Ectodermal cell (in vitro differentiated cells): Measurements from ENCODE around the gene HYCC1.
"Not testable (repeated sequence)": the region's sequence is repeated elsewhere in the genome, so short reads cannot be mapped to it uniquely, and the experiment has no call there.

Source experiments
- H3K27ac ChIP-seq: 2 replicates; pipeline ENCODE4 v1.7.0; 2013; ENCODE audit warnings: mild to moderate bottlenecking, low read depth, low read length; ENCODE audit not compliant: insufficient read depth, poor library complexity, severe bottlenecking
- H3K27me3 ChIP-seq: 2 replicates; pipeline ENCODE4 v1.7.0; 2013; ENCODE audit warnings: mild to moderate bottlenecking, low read length; ENCODE audit not compliant: insufficient read depth, control insufficient read depth, poor library complexity, severe bottlenecking
- H3K36me3 ChIP-seq: one replicate; pipeline ENCODE4 v1.7.0; 2013; ENCODE audit warnings: low read length; ENCODE audit not compliant: control insufficient read depth, insufficient read depth
- H3K4me1 ChIP-seq: one replicate; pipeline ENCODE4 v1.7.0; 2013; ENCODE audit warnings: low read length; ENCODE audit not compliant: control insufficient read depth, insufficient read depth
- H3K4me3 ChIP-seq: 2 replicates; pipeline ENCODE4 v1.7.0; 2013; ENCODE audit warnings: low read depth, low read length, control low read depth; ENCODE audit not compliant: insufficient read depth
- H3K9me3 ChIP-seq: 2 replicates; pipeline ENCODE4 v1.7.0; 2013; ENCODE audit warnings: mild to moderate bottlenecking, low read length, moderate library complexity; ENCODE audit not compliant: control insufficient read depth
- WGBS, 2 experiments: methylation state at CpG; one replicate each; pipeline ENCODE4 v1.1.7; 2013; ENCODE audit warnings: missing lambda C conversion rate in 2 of 2; 5-methylcytosine and 5-hydroxymethylcytosine counted together

Gene HYCC1

GRCh38 chr7:22989643-22990587 is 24.0 kb downstream of the HYCC1 start:
- Histone ChIP-seq H3K4me3 (no peak overlapping the region), H3K27ac (no peak overlapping the region), H3K4me1 (no peaks in the 10 kb centered on the region), H3K9me3 (no peaks in the 10 kb centered on the region), H3K36me3 (no peaks in the 10 kb centered on the region), H3K27me3 (no peaks in the 10 kb centered on the region)
- WGBS, 2 experiments, result 100% methylated on average over 2 to 3 of the region's 3 CpGs

DNA sequence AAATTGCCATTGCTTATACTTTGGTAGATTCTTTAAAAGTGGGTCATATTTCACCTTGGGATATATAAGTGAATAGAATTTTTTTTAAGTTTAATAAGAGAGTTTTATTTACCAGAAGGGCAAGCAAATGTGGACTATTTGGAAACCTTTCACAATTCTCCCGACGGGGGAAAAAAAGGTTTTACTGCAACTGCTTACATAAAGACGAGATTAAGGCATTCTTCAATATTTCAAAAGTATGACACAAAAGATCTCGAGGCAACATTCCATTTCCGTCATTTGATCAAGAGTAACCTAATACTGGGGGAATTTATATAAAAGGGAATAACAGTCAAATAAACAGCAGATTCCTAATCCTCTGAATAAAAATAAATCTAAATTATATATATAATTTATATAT is 28.5 kb downstream of the HYCC1 start:
- Histone ChIP-seq H3K27me3 (no peaks in the 10 kb centered on the region), H3K36me3 (no peaks in the 10 kb centered on the region)
- WGBS, 2 experiments, result 92 to 97% methylated on average over 3 to 5 of the region's 5 CpGs

GRCh38 chr7:22983257-22983855 is 30.6 kb downstream of the HYCC1 start:
- H3K27ac ChIP-seq, result no peak overlapping the region
- H3K9me3 ChIP-seq, result no peaks in the 10 kb centered on the region
- H3K4me3 ChIP-seq, result no peak overlapping the region
- no peaks in the 10 kb centered on the region for H3K27me3 ChIP-seq
- 93 to 95% methylated on average over 6 of the region's 6 CpGs for WGBS, 2 experiments
- no peaks in the 10 kb centered on the region for H3K36me3 ChIP-seq
- no peaks in the 10 kb centered on the region for H3K4me1 ChIP-seq

More for the DNA sequence above, 28.5 kb downstream of the HYCC1 start:
- H3K4me3 ChIP-seq, result no peak overlapping the region
- no peak overlapping the region for H3K27ac ChIP-seq
- no peaks in the 10 kb centered on the region for H3K4me1 ChIP-seq
- no peaks in the 10 kb centered on the region for H3K9me3 ChIP-seq

GRCh38 chr7:22980422-22980821 is 33.5 kb downstream of the HYCC1 start:
- peaks cover 3% of the 10 kb centered on the region for H3K36me3 ChIP-seq
- 95 to 97% methylated on average over 3 of the region's 3 CpGs for WGBS, 2 experiments
- no peak overlapping the region for H3K4me3 ChIP-seq
- no peaks in the 10 kb centered on the region for H3K4me1 ChIP-seq
- no peaks in the 10 kb centered on the region for H3K9me3 ChIP-seq
- H3K27me3 ChIP-seq, result no peaks in the 10 kb centered on the region
- H3K27ac ChIP-seq, result no peak overlapping the region

DNA sequence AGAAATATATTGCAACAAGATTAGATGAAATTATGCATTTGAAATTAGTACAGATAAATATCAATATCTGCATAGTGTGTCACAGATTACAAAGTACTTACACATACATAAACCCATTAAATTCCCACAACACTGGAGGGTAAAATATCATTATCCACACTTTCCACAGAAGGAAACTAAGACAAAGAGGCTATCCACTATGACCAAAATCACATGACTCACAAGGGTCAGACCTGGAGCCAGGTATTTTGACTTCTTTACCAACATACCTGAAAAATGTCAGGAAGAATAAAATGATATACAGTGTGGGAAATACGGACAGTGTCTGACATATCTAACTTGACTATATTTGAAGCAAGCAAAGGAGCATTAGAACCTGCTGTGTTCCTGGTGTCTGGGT is 34.1 kb downstream of the HYCC1 start:
- H3K36me3 ChIP-seq, result peaks cover 3% of the 10 kb centered on the region
- no peaks in the 10 kb centered on the region for H3K9me3 ChIP-seq
- WGBS, 2 experiments, result 96 to 100% methylated on average over 1 of the region's 1 CpG
- no peaks in the 10 kb centered on the region for H3K27me3 ChIP-seq
- no peaks in the 10 kb centered on the region for H3K4me1 ChIP-seq
- no peak overlapping the region for H3K4me3 ChIP-seq
- H3K27ac ChIP-seq, result no peak overlapping the region

DNA sequence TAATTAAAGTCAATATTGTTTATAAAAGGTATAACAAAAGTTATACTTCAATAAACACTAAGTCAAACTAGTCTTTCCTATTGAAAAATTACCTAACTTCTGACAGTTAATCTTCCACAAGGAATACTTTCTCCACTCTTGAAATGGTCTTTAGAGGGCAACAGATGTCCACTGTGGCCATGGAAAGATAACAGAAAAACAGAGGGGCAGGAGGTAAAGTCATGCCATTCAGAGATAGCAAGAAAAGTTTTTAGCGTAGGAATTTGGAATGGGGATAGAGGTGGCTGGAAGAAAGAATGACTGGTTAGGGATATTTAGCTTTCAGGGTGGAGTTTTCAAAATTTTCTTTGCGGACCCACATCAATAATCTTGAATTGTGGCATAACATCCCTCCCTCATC is 34.7 kb downstream of the HYCC1 start:
- Histone ChIP-seq H3K4me1 (no peaks in the 10 kb centered on the region), H3K36me3 (peaks cover 3% of the 10 kb centered on the region), H3K9me3 (no peaks in the 10 kb centered on the region), H3K4me3 (no peak overlapping the region), H3K27me3 (no peaks in the 10 kb centered on the region), H3K27ac (no peak overlapping the region)
- WGBS, 2 experiments, result 98 to 100% methylated on average over 1 to 2 of the region's 2 CpGs

GRCh38 chr7:22974636-22975035 is 39.3 kb downstream of the HYCC1 start:
- H3K27ac ChIP-seq, H3K36me3 ChIP-seq, H3K4me3 ChIP-seq, H3K9me3 ChIP-seq, H3K27me3 ChIP-seq, H3K4me1 ChIP-seq: not testable (repeated sequence)
- WGBS, 2 experiments, result 67 to 74% methylated on average over 2 to 3 of the region's 3 CpGs

DNA sequence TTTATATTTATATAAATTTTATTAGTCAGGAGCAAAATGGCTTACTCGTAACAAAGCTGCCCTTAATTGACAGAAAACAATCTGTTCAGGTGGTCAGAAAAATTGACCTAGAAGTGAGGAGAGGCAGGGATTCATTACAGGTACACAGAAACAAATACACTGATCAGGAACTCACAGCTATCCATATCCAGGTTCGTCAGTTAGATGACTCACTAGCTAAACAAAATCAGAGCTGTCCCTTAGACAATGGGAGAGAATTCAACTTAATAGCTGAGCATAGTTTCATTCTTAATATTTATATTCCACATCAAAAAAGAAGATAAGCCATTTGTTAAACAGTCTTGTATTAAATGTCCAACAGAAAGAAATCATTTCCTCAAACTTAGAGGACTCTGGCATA is 41.7 kb downstream of the HYCC1 start:
- Histone ChIP-seq H3K36me3 (peaks cover 3% of the 10 kb centered on the region), H3K4me1 (no peaks in the 10 kb centered on the region), H3K27me3 (no peaks in the 10 kb centered on the region), H3K27ac (no peak overlapping the region), H3K9me3 (no peaks in the 10 kb centered on the region), H3K4me3 (no peak overlapping the region)
- WGBS, 2 experiments, result 89 to 100% methylated on average over 1 to 2 of the region's 2 CpGs

GRCh38 chr7:22969010-22969431 is 44.9 kb downstream of the HYCC1 start:
- no peak overlapping the region for H3K27ac ChIP-seq
- 88 to 96% methylated on average over 2 to 3 of the region's 3 CpGs for WGBS, 2 experiments
- H3K9me3 ChIP-seq, result no peaks in the 10 kb centered on the region
- no peak overlapping the region for H3K4me3 ChIP-seq
- no peaks in the 10 kb centered on the region for H3K36me3 ChIP-seq
- H3K27me3 ChIP-seq, result no peaks in the 10 kb centered on the region
- H3K4me1 ChIP-seq, result no peaks in the 10 kb centered on the region
